Epidermal melanocyte (primary cell): ENCODE results near the gene LRP2BP.
A peak's percentile ranks its signal among the peaks of the same experiment; 100 is the strongest.

Experiments used
- DNase-seq: peaks from one replicate; pipeline ENCODE4 v3.0.0; 2011; ENCODE audit warnings: low spot score; ENCODE audit not compliant: insufficient read length

The LRP2BP gene

DNA sequence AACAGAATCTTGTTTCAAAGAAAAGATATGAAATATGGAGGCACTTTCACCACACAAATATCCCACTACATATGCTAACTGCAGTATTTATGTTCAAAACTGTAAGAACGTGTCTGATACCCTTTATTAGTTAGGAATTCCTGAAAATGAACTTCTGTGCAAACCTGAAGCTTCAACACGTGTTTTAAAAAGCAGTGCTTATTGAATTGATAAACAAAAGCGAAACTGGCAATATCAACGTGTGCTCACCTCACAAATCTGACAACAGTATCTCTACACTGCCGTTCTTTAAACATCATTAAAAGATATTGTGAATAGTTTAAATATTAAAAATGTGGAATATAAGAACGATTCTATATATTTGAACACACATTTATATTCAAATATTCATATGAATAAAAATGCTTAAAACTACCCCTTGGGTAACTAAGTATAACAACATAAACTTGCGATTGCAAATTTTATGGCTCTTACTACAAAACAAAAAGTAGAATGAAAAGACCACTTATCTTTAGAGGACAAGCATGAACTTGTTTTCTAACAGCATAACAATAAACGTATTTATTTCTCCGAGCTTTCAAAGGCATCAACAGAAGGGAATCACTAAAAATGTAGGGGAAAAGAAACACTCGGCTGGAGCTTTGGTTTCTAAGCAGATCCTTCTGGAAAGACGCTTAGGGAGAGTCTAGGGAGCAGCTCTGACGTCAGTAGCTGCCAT is at the start of gene LRP2BP:
TSS of gene LRP2BP (minus strand) at position 687 of the 718 bp plus-strand sequence. CDS start 17,738 bp downstream, outside the sequence.
- DNase-seq, result peak; percentile 70

GRCh38 chr4:185445209-185445608 is 49.5 kb upstream of the LRP2BP start:
- DNase-seq, result no peak

- no peak for DNase-seq
Measured at GRCh38 chr4:185441479-185441878, 45.8 kb upstream of the LRP2BP start.

DNA sequence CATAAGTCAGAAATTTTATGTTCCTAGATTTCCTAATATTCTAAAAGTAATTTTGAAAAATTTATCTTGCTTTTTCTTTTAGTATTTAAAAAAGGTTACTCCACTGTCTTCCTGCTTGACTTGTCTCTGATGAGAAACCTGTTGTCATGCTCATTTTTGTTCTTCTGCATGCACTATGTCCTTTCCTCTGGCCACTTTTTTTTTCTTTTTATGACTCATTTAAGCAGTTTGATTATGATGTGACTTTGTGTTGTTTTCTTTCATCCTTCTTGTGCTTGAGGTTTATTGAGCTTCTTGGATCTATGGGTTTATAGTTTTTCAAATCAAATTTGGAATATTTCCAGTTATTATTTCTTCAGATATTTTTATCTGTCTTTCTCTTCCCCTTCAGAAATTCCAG is 42.1 kb upstream of the LRP2BP start:
- no peak for DNase-seq

- no peak for DNase-seq
Measured at GRCh38 chr4:185435466-185435865, 39.7 kb upstream of the LRP2BP start.

DNA sequence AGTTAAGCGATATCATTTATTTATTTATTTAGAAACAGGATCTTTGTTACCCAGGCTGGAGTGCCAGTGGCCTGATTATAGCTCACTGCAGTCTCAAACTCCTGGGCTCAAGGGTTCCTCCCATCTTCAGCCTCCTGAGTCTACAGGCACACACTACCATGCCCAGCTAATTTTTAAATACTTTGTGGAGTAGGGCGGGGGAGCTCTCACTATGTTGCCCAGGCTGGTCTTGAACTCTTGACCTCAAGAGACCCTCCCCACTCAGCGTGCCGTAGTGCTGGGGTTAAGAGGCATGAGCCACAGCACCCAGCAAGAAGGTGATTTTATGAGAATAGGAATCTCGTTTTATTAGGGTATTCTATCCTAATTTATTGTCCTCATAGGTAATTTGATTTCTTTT is 33.9 kb upstream of the LRP2BP start:
- no peak for DNase-seq

GRCh38 chr4:185426960-185427688 is 31.4 kb upstream of the LRP2BP start:
- DNase-seq, result no peak

- DNase-seq, result peak; percentile 49
Measured at GRCh38 chr4:185425647-185426352, 30.1 kb upstream of the LRP2BP start, which contains the start of gene UFSP2. Gene UFSP2, minus strand, starts transcription at chr4:185425964. Its CDS starts 96 bp downstream, at chr4:185425868.

DNA sequence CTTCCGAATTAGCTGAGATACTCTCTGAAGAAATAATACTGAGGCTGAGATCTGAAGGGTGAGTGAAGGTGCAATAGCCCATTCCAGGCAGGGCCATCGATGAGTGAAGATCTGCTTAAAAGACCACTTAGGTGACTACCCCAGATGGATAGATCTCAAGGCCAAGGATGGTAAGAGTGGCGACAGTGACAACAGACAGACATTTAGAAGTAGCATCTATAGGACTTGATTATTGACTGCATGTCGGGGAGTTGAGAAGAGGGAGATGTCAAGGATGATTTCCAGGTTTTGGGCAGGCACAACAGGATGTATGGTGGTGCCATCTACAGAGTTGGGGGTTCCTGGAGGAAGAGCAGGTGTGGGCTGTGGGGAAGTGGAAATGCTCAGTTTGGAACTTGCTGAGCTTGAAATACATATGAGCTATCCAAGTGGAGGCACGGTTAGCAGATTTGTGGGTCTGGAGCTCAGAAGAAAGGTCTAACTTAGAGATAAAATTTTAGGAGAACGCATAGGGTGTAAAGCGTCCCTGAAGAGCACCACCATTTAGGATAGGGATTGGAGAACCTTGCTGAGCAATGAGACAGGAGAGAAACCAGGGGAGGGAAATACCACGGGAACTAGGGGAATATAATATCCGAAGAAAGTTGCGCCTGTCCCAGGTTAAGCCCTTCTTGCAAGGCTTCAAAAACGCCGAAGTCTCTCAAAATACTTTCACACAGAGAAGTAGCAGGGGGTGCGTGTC is 29.4 kb upstream of the LRP2BP start:
- DNase-seq, result no peak

DNA sequence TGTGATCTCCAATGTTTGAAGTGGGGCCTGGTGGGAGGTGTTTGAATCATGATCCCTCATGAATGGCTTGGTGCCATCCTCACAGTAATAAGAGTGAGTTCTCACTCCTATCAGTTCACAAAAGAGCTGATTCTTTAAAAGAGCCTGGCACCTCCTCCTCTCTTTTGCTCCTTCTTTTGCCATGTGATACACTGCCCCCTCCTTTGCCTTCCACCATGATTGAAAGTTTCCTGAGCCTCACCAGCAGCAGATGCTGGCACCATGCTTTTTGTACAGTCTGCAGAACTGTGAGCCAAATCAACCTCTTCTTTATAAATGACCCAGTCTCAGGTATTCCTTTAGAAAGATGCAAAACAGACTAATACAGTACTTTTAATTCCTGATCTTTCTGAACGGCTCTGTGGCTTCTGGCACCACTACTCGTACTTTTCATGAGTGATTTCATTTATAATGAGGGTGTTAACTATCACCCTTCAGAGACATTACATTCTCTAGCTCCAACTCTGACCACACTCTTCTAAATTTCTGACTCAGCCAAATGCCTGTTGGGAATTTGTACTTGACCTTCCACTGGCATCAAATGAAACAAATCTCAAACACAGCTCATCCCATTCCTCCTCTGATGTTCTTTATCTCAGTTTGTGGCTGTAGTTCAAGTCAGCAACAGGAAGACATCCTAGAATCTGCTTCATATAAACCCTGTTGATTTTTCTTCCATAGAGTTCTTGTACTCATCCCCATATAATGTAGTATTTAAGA is 25.8 kb upstream of the LRP2BP start:
- DNase-seq, result no peak

GRCh38 chr4:185416955-185417354 is 21.2 kb upstream of the LRP2BP start:
- DNase-seq, result no peak

GRCh38 chr4:185412412-185412811 is 16.7 kb upstream of the LRP2BP start:
- DNase-seq, result no peak

DNA sequence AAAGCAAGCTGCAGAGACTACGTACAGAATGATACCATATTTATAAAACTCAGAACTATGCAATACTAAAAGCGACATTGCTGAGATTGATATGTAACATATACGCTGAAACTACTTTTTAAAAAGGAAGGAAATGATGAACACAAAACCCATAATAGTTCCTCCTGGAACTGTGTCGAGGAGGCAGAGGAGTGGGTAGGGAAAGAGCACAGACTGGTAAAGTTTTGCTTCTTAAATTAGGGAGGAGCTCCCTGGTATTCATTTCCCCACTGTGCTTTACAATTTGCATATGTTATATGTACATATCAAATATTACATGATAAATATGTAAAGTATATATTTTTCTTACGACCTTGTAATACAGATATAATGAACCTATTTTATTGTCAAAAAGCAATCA is 16.1 kb upstream of the LRP2BP start:
- no peak for DNase-seq

DNA sequence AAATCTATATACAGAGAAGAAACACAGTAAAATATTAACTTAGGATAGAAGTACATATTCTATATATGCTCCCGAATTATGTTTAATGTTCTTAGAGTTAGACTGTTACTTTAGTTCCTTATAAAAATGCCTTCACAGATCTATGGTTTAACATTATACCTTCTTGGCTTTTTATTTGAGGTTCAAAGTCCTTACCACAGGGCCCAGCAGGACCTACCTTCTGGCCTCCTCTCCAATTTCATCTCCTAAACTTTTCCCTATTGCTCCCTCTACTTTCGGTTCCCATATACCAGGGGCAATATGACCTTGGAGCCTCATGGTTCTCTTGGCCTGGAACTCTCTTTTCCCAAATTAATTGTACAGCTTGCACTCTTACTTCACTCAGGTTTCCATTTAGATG is 12.7 kb upstream of the LRP2BP start:
- no peak for DNase-seq

GRCh38 chr4:185405296-185405999 is 9.7 kb upstream of the LRP2BP start:
- no peak for DNase-seq

- no peak for DNase-seq
Measured at GRCh38 chr4:185404031-185404430, 8.3 kb upstream of the LRP2BP start.

DNA sequence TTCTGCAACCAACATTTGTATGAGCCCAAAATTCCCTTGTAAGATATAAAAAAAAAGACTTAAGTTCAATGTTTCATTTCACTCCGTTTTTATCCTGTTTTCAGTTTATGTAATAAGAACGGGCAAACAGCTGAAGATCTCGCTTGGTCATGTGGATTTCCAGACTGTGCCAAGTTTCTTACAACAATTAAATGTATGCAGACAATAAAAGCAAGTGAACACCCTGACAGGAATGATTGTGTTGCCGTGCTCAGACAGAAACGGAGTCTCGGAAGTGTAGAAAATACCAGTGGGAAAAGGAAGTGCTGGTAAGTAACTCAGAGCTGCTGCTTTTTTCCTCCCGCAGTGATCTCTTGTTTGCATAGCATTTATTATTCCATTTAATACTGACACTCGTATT is 3.7 kb upstream of the LRP2BP start:
- no peak for DNase-seq

GRCh38 chr4:185398618-185399017 is 2.9 kb upstream of the LRP2BP start:
- DNase-seq, result no peak

DNA sequence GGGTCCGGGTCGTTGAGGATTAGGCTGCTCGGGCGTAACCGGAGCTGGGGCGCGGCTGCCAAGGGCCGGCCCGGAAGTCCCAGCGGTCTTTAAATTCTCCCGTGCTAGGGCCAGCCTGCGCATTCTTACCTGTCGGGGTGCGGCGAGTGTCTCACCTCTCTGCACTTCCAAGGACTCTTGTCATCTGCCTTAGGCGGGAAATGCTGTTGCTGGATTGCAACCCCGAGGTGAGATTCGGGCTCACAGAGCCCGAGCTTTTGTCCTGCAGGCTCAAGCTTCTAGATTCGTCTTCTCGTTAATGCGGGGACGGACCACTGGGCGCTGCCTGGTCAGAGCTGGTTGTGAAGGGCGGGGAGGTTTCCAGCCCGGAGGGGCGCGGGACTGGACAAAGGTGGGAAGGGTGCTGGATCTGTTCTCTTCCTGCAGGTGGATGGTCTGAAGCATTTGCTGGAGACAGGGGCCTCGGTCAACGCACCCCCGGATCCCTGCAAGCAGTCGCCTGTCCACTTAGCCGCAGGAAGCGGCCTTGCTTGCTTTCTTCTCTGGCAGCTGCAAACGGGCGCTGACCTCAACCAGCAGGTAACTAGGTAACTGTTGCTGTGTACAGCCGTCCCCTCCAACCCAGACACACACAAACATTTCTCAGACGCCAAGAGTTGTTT is 1.1 kb upstream of the LRP2BP start, which contains the start of gene ANKRD37:
TSS of gene ANKRD37 (plus strand) at position 118 of the 662 bp plus-strand sequence. CDS start at position 201, 83 bp downstream.
- no peak for DNase-seq
